HG03025 (cell line): ENCODE data around the gene GK.
A peak's percentile ranks its signal among the peaks of the same experiment; 100 is the strongest.
"Not testable (repeated sequence)": the region's sequence is repeated elsewhere in the genome, so short reads cannot be mapped to it uniquely, and the experiment has no call there.

Source experiments
- ATAC-seq: cut with Tn5 transposase; IDR thresholded peaks from one replicate; pipeline ENCODE4 v1.9.1; 2021; ENCODE audit warnings: mild to moderate bottlenecking, moderate library complexity; ENCODE audit not compliant: unreplicated experiment, low FRiP score

The GK gene

DNA sequence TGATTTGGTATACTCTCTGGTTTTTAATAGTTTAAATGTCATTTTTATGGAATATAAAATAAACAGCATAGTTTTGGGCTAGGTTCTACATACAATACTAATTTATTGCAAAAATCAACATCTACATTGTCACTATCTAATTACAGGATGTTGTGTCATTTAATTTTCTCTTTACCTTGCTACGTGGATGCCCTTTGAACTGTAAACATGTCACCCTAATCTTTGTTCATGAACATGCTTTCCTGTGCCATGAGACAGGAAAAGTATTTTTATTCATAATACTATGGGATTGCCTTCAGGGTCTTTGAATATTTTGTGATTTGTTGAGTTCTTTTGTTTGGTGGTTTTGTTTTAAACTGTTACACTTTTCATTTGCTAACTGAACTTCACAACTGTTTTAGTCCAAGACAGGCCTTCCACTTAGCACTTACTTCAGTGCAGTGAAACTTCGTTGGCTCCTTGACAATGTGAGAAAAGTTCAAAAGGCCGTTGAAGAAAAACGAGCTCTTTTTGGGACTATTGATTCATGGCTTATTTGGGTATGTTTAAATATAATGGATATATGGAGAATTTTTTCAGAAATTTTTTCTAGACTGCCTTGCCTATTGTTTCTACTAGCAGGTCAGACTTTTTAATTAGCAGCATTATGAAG, 40.9 kb downstream of the GK start:
- no peak for ATAC-seq

DNA sequence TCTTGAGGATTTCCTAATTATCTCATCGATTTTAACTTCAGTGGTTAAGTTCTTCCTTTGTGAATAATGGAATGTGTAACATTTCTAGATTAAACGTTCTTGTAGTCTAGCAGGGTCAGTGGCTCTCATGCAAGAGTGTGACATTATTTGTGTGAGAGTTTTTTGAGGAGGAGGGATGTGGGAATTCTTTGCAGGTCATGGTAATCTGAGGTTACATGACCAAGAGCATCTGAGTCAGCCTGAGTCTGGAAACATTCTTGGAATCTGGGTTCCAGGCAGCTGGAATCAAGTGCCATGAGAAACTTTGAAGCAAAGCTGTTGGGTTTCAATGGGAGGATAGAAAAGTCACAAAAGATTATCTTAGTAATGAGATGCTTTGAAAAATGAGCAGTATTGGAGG, 49.5 kb downstream of the GK start:
- ATAC-seq, result no peak

- ATAC-seq, result no peak
Measured at GRCh38 chrX:30706216-30706775, 53.1 kb downstream of the GK start.

GRCh38 chrX:30712214-30712613, 59.0 kb downstream of the GK start:
- no peak for ATAC-seq

- peak; percentile 92 for ATAC-seq
Measured at GRCh38 chrX:30713061-30713525, 59.9 kb downstream of the GK start.

DNA sequence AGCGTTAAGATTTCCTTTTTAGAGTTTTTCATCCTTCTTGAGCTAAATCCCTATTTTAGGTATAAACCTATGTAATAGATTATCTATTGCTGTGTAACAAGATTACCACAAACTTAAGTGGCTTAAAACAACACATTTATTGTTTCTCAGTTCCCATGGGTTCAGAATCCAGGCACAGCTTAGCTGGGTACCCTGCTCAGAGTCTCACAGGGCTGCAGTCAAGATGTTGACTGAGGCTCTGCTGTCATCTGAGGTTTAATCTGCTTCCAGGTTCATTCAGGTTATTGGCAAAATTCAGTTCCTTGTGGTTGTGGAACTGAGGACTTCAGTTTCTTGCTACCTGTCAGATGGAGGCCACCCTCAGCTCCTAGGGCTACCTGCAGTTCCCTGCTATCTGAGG, 60.9 kb downstream of the GK start:
- ATAC-seq, result no peak

DNA sequence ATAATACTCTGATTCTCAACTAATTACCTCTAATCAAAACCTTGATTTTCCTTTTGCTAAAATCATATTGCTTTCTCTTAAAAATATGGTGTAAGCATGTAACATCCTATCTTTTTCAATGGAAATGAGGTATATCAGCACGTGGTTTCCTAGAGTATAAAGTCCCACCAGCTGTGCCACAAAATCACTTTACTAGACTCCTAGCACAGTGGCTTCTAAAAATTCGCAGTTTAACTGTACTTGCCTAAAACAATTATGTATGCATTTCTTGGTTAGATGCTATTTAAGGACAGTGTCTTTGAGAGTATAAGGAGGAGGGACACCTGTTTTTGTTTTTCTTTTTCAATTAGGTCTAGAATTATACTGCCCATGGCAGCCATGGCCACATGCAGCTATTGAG, 62.8 kb downstream of the GK start:
- ATAC-seq, result no peak

GRCh38 chrX:30733852-30734660, 80.8 kb downstream of the GK start:
- ATAC-seq, result no peak

- ATAC-seq, result no peak
Measured at GRCh38 chrX:30734782-30735181, 81.6 kb downstream of the GK start.

GRCh38 chrX:30735839-30736238, 82.6 kb downstream of the GK start:
- peak; percentile 94 for ATAC-seq

GRCh38 chrX:30741545-30741944, 88.3 kb downstream of the GK start:
- ATAC-seq, result no peak

- ATAC-seq, result no peak
Measured at GRCh38 chrX:30748342-30748960, 95.2 kb downstream of the GK start.

DNA sequence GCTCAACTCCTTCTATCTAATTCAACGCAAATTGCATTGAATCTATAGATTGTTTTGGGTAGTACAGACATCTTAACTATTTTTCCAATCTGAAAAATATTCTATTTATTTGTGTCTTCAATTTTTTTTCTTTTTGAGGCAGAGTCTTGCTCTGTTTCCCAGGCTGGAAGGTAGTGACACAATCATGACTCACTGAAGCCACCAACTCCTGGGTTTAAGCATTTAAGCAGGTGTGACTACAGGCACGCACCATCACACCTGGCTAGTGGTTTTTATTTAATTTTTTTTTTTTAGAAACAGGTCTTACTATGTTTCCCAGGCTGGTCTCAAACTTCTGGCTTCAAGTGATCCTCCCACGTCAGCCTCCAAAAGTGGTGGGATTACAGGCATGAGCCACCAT, 98.3 kb downstream of the GK start:
- no peak for ATAC-seq

DNA sequence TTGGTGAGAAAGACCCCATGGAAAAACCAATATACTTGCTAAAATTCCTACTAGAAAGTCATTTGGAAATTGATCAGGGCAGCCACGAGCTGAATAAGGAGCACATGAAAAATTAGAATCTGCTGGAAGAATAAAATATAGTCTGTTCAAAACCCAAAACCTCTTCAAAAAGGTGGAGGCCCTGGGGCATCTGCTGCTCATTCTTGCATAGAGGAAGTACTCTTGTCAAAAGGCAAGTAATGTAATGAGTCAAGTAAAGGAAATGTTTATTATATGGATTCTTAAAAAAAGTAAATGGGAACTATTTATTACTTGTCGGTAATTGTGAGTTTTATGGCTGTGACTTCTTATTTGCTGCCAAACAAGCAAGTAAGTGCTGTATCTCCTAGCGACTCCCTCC, 109.5 kb downstream of the GK start:
- ATAC-seq, result no peak

- not testable (repeated sequence) for ATAC-seq
Measured at GRCh38 chrX:30773764-30774163, 120.5 kb downstream of the GK start.

DNA sequence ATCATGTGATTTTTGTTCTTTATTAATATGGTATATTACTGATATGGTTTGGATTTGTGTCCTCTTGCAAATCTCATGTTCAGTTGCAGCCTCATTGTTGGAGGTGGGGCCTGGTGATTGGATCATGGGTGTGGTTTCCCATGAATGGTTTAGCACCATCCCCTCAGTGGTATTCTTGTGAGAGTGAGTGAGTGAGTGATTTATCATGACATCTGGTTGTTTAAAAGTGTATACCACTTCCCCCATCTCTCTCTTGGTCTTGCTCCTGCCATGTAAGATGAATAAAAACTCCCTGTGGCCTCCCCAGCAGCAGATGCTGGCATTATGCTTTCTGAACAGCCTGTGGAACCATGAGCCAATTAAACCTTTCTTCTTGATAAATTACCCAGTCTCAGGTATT, 124.4 kb downstream of the GK start:
- no peak for ATAC-seq

DNA sequence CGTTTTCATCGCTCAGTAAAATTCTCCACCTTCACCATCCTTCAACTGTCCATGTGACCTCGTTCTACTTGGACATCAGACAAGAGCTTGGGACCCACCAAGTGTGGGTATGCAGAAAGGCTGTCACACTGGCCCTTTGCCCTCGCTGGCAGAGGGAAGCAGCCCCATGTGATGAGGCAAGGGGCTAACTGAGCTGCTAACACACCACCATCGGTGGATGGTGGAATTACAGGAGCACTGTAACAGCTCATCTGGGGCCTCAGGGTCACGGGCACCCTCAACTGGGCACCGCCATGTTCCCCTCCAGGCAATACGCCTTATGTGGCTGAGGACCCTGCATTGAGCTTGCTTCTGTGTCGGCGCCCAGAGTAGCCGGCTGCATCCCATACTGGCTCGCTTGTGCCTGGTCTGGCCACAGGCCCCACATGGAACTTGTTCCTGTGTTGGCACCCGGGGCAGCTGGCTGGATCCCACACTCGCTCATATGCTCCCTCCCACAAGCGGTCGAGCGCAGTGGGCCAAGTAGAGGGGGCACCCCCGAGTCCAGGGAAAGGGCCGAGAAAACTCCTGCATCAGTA, 126.3 kb downstream of the GK start:
- ATAC-seq, result no peak
